Measurements from ENCODE around the gene FSTL4.

The FSTL4 gene

GRCh38 chr5:133244242-133244641 is 368.1 kb downstream of the FSTL4 start:
- CTCF ChIA-PET = no interaction called here
- no peak for TF ChIP-seq CTCF (IDR thresholded peaks at IDR 0.05; ENCODE audit: insufficient read depth, low read length, missing control alignments)
- no peak overlapping the region for H3K4me3 ChIP-seq (ENCODE audit: low read depth, low read length)
- POLR2A ChIA-PET = no interaction called here
- no peak for DNase-seq (ENCODE audit: low read depth, low spot score)

DNA sequence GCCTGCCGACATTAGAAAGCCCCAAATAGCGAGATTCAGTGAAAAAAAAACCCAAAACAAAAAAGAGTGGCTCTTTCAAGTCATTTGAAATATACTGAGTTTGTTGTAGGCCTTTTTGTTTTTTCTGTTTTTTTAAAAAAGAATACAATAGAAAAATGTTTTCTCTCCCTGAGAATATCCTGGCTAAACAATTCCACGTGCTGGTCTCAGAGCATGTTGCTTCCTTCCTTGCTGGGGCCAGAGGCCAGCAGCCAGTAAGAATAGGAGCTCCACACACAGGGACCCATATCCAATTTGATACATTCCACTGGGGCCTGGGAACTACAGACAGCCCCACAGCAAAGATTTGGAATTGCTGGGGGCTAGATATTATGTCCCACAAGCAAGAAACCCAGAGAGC is 369.1 kb downstream of the FSTL4 start:
- TF ChIP-seq CTCF (IDR thresholded peaks at IDR 0.05; ENCODE audit: insufficient read depth, low read length, missing control alignments) = no peak

GRCh38 chr5:133242221-133242835 is 370.0 kb downstream of the FSTL4 start:
- TF ChIP-seq CTCF (IDR thresholded peaks at IDR 0.05; ENCODE audit: insufficient read depth, low read length, missing control alignments) = no peak
- no peak for DNase-seq (ENCODE audit: low read depth, low spot score)
- ChIA-PET CTCF (no interaction called here), POLR2A (no interaction called here)
- H3K4me3 ChIP-seq (ENCODE audit: low read depth, low read length) = no peak overlapping the region

More for the DNA sequence above, 369.1 kb downstream of the FSTL4 start:
- POLR2A ChIA-PET = no interaction called here
- H3K4me3 ChIP-seq (ENCODE audit: low read depth, low read length) = no peak overlapping the region
- CTCF ChIA-PET = no interaction called here
- no peak for DNase-seq (ENCODE audit: low read depth, low spot score)

- ChIA-PET CTCF (interaction anchor here (1.3 kb wide), 1 partner anchor 130 kb away, joined by 4 read pairs; no protein-coding TSS in a partner anchor), POLR2A (interaction anchor here (0.6 kb wide), 1 partner anchor 136 kb away, joined by 7 read pairs; no protein-coding TSS in a partner anchor)
- H3K4me3 ChIP-seq (ENCODE audit: low read depth, low read length) = no peak overlapping the region
- no peak for TF ChIP-seq CTCF (IDR thresholded peaks at IDR 0.05; ENCODE audit: insufficient read depth, low read length, missing control alignments)
- DNase-seq (ENCODE audit: low read depth, low spot score) = no peak
Measured at GRCh38 chr5:133241179-133242092, 370.9 kb downstream of the FSTL4 start.

DNA sequence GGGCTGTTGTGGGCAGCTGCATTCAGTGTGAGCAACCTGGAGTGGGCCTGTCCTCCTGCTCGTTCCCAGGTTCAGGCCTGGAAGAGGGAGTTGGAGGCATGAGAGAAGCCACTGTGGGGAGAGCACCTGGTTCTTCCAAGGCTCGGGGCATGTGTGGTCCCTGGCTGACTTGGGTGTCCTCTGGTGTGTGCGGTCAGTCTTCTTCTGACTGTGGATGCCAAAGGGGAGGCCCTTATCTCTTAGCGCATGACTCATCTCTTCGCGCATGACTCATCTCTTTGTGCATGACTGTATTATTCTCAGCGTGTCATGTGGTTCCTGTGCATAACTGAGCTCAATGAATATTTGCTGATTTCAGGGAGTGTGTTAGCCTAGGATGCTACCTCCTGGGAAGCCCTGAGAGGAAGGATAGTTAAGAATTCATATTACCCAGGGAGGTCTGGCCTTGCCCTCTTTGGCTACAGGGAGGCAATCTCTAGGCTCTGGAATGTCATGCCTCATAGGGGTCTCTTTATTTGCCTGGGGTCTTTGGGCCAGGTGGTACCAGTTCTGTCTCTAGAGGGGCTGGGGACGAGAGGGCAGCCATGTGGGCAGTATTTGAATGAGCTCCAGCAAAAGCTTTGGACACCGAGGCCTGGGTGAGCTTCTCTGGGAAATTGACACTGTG is 371.8 kb downstream of the FSTL4 start:
- no peak overlapping the region for H3K4me3 ChIP-seq (ENCODE audit: low read depth, low read length)
- peak; percentile 66 for DNase-seq (ENCODE audit: low read depth, low spot score)
- POLR2A ChIA-PET = interaction anchor here (0.6 kb wide), 1 partner anchor 135 kb away, joined by 7 read pairs; no protein-coding TSS in a partner anchor
- TF ChIP-seq CTCF (IDR thresholded peaks at IDR 0.05; ENCODE audit: insufficient read depth, low read length, missing control alignments) = no peak
- CTCF ChIA-PET = interaction anchor here (1.3 kb wide), 1 partner anchor 129 kb away, joined by 4 read pairs; no protein-coding TSS in a partner anchor
